PC-3 (cell line): ENCODE data around the gene ITPRIP.

ENCODE experiments used
- EZH2 ChIP-seq: fragments of 300-600 bp; sonication (generic); IDR thresholded peaks from one replicate; pipeline ENCODE4 v1.6.1; 2017; ENCODE audit warnings: antibody characterized with exemption, mild to moderate bottlenecking, low read length; ENCODE audit not compliant: unreplicated experiment
- EZH2phosphoT487 ChIP-seq: fragments of 300-600 bp; sonication (generic); IDR thresholded peaks from 2 replicates; pipeline ENCODE4 v1.6.1; 2018; ENCODE audit warnings: mild to moderate bottlenecking, antibody characterized with exemption, low read length, borderline replicate concordance
- TF ChIP-seq, protein P1 (sequence below): fragments of 300-600 bp; sonication (generic); conservative IDR thresholded peaks from 2 replicates; pipeline ENCODE4 v1.5.1; 2017; ENCODE audit warnings: antibody characterized with exemption, low read depth, mild to moderate bottlenecking, low read length

DNA sequence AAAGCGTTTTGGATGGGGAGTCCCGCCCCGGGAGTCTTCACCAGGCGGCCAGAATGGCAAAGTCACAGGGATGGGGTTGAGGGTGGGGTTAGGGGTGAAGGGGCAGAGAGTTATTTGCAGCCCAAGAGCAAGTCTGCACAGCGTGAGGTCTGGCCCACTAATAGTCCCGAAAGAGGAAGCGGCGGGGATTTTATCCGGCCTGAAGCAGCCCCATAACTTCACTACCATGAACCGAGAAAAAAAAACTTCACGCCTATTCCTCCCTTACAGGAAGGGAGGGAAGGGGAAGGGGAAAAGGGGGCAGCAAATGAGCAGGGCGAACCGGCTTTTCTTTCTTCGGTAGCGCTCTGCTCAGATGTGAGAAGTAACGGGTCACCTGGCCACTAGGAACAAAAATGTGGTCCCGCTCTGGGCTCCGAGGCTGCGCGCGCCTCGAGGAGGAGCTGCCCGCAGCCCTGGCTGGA lies 712 bp downstream of the ITPRIP start:
- TF ChIP-seq, protein P1, sequence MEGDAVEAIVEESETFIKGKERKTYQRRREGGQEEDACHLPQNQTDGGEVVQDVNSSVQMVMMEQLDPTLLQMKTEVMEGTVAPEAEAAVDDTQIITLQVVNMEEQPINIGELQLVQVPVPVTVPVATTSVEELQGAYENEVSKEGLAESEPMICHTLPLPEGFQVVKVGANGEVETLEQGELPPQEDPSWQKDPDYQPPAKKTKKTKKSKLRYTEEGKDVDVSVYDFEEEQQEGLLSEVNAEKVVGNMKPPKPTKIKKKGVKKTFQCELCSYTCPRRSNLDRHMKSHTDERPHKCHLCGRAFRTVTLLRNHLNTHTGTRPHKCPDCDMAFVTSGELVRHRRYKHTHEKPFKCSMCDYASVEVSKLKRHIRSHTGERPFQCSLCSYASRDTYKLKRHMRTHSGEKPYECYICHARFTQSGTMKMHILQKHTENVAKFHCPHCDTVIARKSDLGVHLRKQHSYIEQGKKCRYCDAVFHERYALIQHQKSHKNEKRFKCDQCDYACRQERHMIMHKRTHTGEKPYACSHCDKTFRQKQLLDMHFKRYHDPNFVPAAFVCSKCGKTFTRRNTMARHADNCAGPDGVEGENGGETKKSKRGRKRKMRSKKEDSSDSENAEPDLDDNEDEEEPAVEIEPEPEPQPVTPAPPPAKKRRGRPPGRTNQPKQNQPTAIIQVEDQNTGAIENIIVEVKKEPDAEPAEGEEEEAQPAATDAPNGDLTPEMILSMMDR = no peak
- TF ChIP-seq EZH2 (no peak), EZH2phosphoT487 (no peak)
